A673 (cell line): ENCODE data around the gene ATOH8. TPM values are rescaled to one million over a fixed set of nuclear protein-coding genes. Genes with fewer than 3 reads are reported as not detected.

ENCODE experiments used
- BruUV-seq: library from RNA; stranded (reverse); fragments of 400-500 nt; replicated peaks from 2 replicates; lab custom pipeline; 2021; lab: Mats Ljungman, UMichigan
- CTCF ChIA-PET: fragments of 300-600 bp; sonication (Branson Sonifier 250); formaldehyde crosslinking; loops from one replicate; lab custom pipeline; 2022; ENCODE audit warnings: antibody characterized with exemption; lab: Charles Lee
- POLR2A ChIA-PET: fragments of 300-600 bp; sonication (Branson Sonifier 250); formaldehyde crosslinking; loops from one replicate; lab custom pipeline; 2022; ENCODE audit warnings: antibody characterized with exemption; ENCODE audit not compliant: low non-redundant PET; lab: Charles Lee
- DNase-seq: peaks from one replicate; pipeline ENCODE4 v3.0.0-alpha.2; 2015; ENCODE audit warnings: low spot score
- H3K27ac ChIP-seq: fragments of 200-600 bp; sonication (generic); 2 replicates; pipeline ENCODE4 v1.5.1; 2016; ENCODE audit warnings: mixed run types, low read depth, mild to moderate bottlenecking, mixed read lengths, antibody characterized with exemption, low read length; ENCODE audit not compliant: poor library complexity, severe bottlenecking
- H3K27me3 ChIP-seq: fragments of 200-600 bp; sonication (generic); replicated peaks from 2 replicates; pipeline ENCODE4 v1.6.1; 2017; ENCODE audit warnings: mixed run types, low read depth, mild to moderate bottlenecking, mixed read lengths, antibody characterized with exemption, low read length; ENCODE audit not compliant: insufficient read depth, poor library complexity
- H3K36me3 ChIP-seq: fragments of 200-600 bp; sonication (generic); 2 replicates; pipeline ENCODE4 v1.6.1; 2016; ENCODE audit warnings: mixed run types, mild to moderate bottlenecking, mixed read lengths, antibody characterized with exemption, low read length; ENCODE audit not compliant: insufficient read depth, poor library complexity, severe bottlenecking
- H3K4me1 ChIP-seq: fragments of 200-600 bp; sonication (generic); 2 replicates; pipeline ENCODE4 v1.6.1; 2017; ENCODE audit warnings: mixed run types, mild to moderate bottlenecking, mixed read lengths, antibody characterized with exemption, low read length; ENCODE audit not compliant: insufficient read depth, poor library complexity, severe bottlenecking
- H3K4me3 ChIP-seq: fragments of 200-600 bp; sonication (generic); 2 replicates; pipeline ENCODE4 v1.5.1; 2016; ENCODE audit warnings: low read depth, mixed run types, mild to moderate bottlenecking, mixed read lengths, low read length; ENCODE audit not compliant: poor library complexity, severe bottlenecking
- H3K9me3 ChIP-seq: fragments of 200-600 bp; sonication (generic); 2 replicates; pipeline ENCODE4 v1.6.1; 2016; ENCODE audit warnings: mixed run types, low read depth, mild to moderate bottlenecking, mixed read lengths, antibody characterized with exemption, low read length; ENCODE audit not compliant: poor library complexity, severe bottlenecking
- CTCF ChIP-seq: fragments of 300-800, 200-600 bp; sonication (generic); conservative IDR thresholded peaks from 2 replicates; pipeline ENCODE4 v1.5.1; 2017; ENCODE audit warnings: low read depth, mild to moderate bottlenecking, antibody characterized with exemption, low read length, moderate library complexity, mixed read lengths
- EZH2 ChIP-seq: fragments of 200-600 bp; sonication (generic); IDR thresholded peaks from 2 replicates; pipeline ENCODE4 v1.6.1; 2017; ENCODE audit warnings: borderline replicate concordance, low read depth, mild to moderate bottlenecking, mixed read lengths, antibody characterized with exemption, low read length; ENCODE audit not compliant: poor library complexity, severe bottlenecking
- intact Hi-C: fragments of 100-400 bp; cut with micrococcal nuclease; formaldehyde crosslinking; loops from one replicate; pipeline ENCODE4 v1.10.0; 2022; ENCODE audit not compliant: unreplicated experiment
- total RNA-seq: library from RNA; stranded (reverse); gene quantifications from 2 replicates; pipeline ENCODE4 v1.2.3, GENCODE V29; 2021

ATOH8 gene
- total RNA-seq, 1 experiment from 2014 or later = 4.6 TPM

- DNase-seq = no peak
- H3K9me3 ChIP-seq = no peaks in the 10 kb centered on the region
- no peak overlapping the region for H3K27ac ChIP-seq
- ChIA-PET CTCF (no interaction called here), POLR2A (no interaction called here)
- H3K4me3 ChIP-seq = no peak overlapping the region
- H3K36me3 ChIP-seq = no peaks in the 10 kb centered on the region
- intact Hi-C loops = no loop called here
- TF ChIP-seq CTCF = no peak
- no peak for TF ChIP-seq EZH2
- no TSS peak for BruUV-seq
- no peaks in the 10 kb centered on the region for H3K27me3 ChIP-seq
- H3K4me1 ChIP-seq = peaks cover 50% of the 10 kb centered on the region
Observed at GRCh38 chr2:85747441-85747840, 6.3 kb upstream of the ATOH8 start.

GRCh38 chr2:85748039-85748734 lies 5.6 kb upstream of the ATOH8 start:
- H3K27me3 ChIP-seq = no peaks in the 10 kb centered on the region
- no peaks in the 10 kb centered on the region for H3K36me3 ChIP-seq
- no peaks in the 10 kb centered on the region for H3K9me3 ChIP-seq
- TF ChIP-seq CTCF = no peak
- no peak for TF ChIP-seq EZH2
- ChIA-PET CTCF (interaction anchor here (1.0 to 3.7 kb wide), 4 partner anchors 16 to 65 kb away, joined by 3 to 30 read pairs (median 4); no protein-coding TSS in a partner anchor), POLR2A (interaction anchor here (0.7 kb wide), 1 partner anchor 23 kb away, joined by 3 read pairs; no protein-coding TSS in a partner anchor)
- peaks cover 44% of the 10 kb centered on the region for H3K4me1 ChIP-seq
- BruUV-seq = no TSS peak
- intact Hi-C loops = no loop called here
- H3K27ac ChIP-seq = no peak overlapping the region
- no peak overlapping the region for H3K4me3 ChIP-seq
- no peak for DNase-seq

GRCh38 chr2:85748985-85749875 lies 4.6 kb upstream of the ATOH8 start:
- POLR2A ChIA-PET = no interaction called here
- Histone ChIP-seq H3K27me3 (no peaks in the 10 kb centered on the region), H3K9me3 (no peaks in the 10 kb centered on the region), H3K36me3 (no peaks in the 10 kb centered on the region), H3K27ac (no peak overlapping the region), H3K4me3 (no peak overlapping the region), H3K4me1 (peaks cover 37% of the 10 kb centered on the region)
- TF ChIP-seq CTCF = no peak
- TF ChIP-seq EZH2 = no peak
- CTCF ChIA-PET = interaction anchor here (0.7 to 3.7 kb wide), 5 partner anchors 15 to 112 kb away, joined by 3 to 30 read pairs (median 3); no protein-coding TSS in a partner anchor
- DNase-seq = peak; percentile 91
- BruUV-seq = no TSS peak
- intact Hi-C loops = no loop called here
